Caco-2 (cell line): ENCODE data around the gene CRHR1. TPM values are rescaled to one million over a fixed set of nuclear protein-coding genes. Genes with fewer than 3 reads are reported as not detected.

Experiments
- BruUV-seq: library from RNA; stranded (reverse); fragments of 400-500 nt; replicated peaks from 2 replicates; lab custom pipeline; 2021; lab: Mats Ljungman, UMichigan
- CTCF ChIA-PET: fragments of 300-600 bp; sonication (Branson Sonifier 250); formaldehyde crosslinking; loops from one replicate; lab custom pipeline; 2022; ENCODE audit warnings: antibody characterized with exemption; lab: Charles Lee
- POLR2A ChIA-PET: fragments of 300-600 bp; sonication (Branson Sonifier 250); formaldehyde crosslinking; loops from one replicate; lab custom pipeline; 2022; ENCODE audit warnings: antibody characterized with exemption; lab: Charles Lee
- DNase-seq, 2 experiments: peaks; one replicate each; pipeline versions ENCODE4 v3.0.0 to v3.0.0-alpha.2; 2020 to 2022
- H3K27me3 ChIP-seq: replicated peaks from 2 replicates; pipeline ENCODE4 v1.6.0; 2011; ENCODE audit warnings: low read length; ENCODE audit not compliant: control insufficient read depth, insufficient read depth
- H3K36me3 ChIP-seq: 2 replicates; pipeline ENCODE4 v1.5.1; 2011; ENCODE audit warnings: low read length; ENCODE audit not compliant: control insufficient read depth, insufficient read depth
- H3K4me1 ChIP-seq: fragments of 250-450 bp; sonication (Bioruptor Pico); 2 replicates; pipeline ENCODE4 v1.5.1; 2020; ENCODE audit warnings: mild to moderate bottlenecking
- H3K4me3 ChIP-seq: 2 replicates; pipeline ENCODE4 v1.5.1; 2011; ENCODE audit warnings: low read depth, mild to moderate bottlenecking, control low read depth, low read length
- H3K9me3 ChIP-seq: fragments of 250-450 bp; sonication (Bioruptor Pico); 2 replicates; pipeline ENCODE4 v1.5.1; 2020; ENCODE audit warnings: mild to moderate bottlenecking, moderate library complexity
- H3K27ac Mint-ChIP-seq: one replicate; pipeline ENCODE4 v1.8.0; 2022; ENCODE audit warnings: mixed read lengths; ENCODE audit not compliant: unreplicated experiment
- H3K27me3 Mint-ChIP-seq: one replicate; pipeline ENCODE4 v1.8.0; 2022; ENCODE audit warnings: mixed read lengths; ENCODE audit not compliant: insufficient read depth, unreplicated experiment
- H3K36me3 Mint-ChIP-seq: one replicate; pipeline ENCODE4 v1.8.0; 2022; ENCODE audit warnings: mild to moderate bottlenecking, mixed read lengths; ENCODE audit not compliant: insufficient read depth, unreplicated experiment
- H3K4me1 Mint-ChIP-seq: one replicate; pipeline ENCODE4 v1.8.0; 2022; ENCODE audit warnings: low read depth, mixed read lengths; ENCODE audit not compliant: unreplicated experiment
- H3K4me3 Mint-ChIP-seq: one replicate; pipeline ENCODE4 v1.8.0; 2022; ENCODE audit warnings: mild to moderate bottlenecking, moderate library complexity, mixed read lengths; ENCODE audit not compliant: unreplicated experiment
- H3K9me3 Mint-ChIP-seq: one replicate; pipeline ENCODE4 v1.8.0; 2022; ENCODE audit warnings: mixed read lengths; ENCODE audit not compliant: unreplicated experiment
- CTCF ChIP-seq, 2 experiments: fragments of 200-600 bp in 1 of 2; IDR thresholded peaks; 1 replicate in 1 of 2; 2 replicates in 1 of 2; pipeline versions ENCODE4 v1.5.1 to v1.8.0; 2011 to 2022; ENCODE audit warnings: antibody characterized with exemption in 1 of 2, control low read depth in 1 of 2, inconsistent platforms in 1 of 2, low read depth in 1 of 2, low read length in 1 of 2, mild to moderate bottlenecking in 1 of 2, moderate library complexity in 1 of 2; ENCODE audit not compliant: insufficient read depth in 1 of 2, severe bottlenecking in 1 of 2, unreplicated experiment in 1 of 2
- intact Hi-C: fragments of 100-400 bp; cut with micrococcal nuclease; formaldehyde crosslinking; loops from one replicate; pipeline ENCODE4 v1.10.0; 2022; ENCODE audit not compliant: unreplicated experiment
- total RNA-seq: library from RNA; stranded (reverse); gene quantifications from 2 replicates; pipeline ENCODE4 v1.2.3, GENCODE V29; 2022

Gene CRHR1
- total RNA-seq, 1 experiment from 2014 or later = not detected

GRCh38 chr17:45863857-45864654 is 79.9 kb downstream of the CRHR1 start:
- no TSS peak for BruUV-seq
- Mint-ChIP-seq H3K9me3 (no peaks in the 10 kb centered on the region), H3K4me1 (peaks cover 18% of the 10 kb centered on the region), H3K27me3 (peaks cover 7% of the 10 kb centered on the region), H3K36me3 (no peaks in the 10 kb centered on the region), H3K4me3 (no peak overlapping the region), H3K27ac (no peak overlapping the region)
- no peak for DNase-seq
- Histone ChIP-seq H3K36me3 (no peaks in the 10 kb centered on the region), H3K4me1 (peaks cover 25% of the 10 kb centered on the region), H3K27me3 (no peaks in the 10 kb centered on the region), H3K9me3 (no peaks in the 10 kb centered on the region), H3K4me3 (no peak overlapping the region)
- ChIA-PET CTCF (no interaction called here), POLR2A (no interaction called here)
- intact Hi-C loops = no loop called here
- no peak for TF ChIP-seq CTCF (IDR thresholded peaks at IDR 0.05; ENCODE audit: insufficient read depth in 1 of 2, low read depth in 1 of 2, low read length in 1 of 2, severe bottlenecking in 1 of 2, unreplicated experiment in 1 of 2)

- Mint-ChIP-seq H3K4me3 (no peak overlapping the region), H3K9me3 (no peaks in the 10 kb centered on the region), H3K4me1 (peaks cover 18% of the 10 kb centered on the region), H3K36me3 (no peaks in the 10 kb centered on the region), H3K27ac (no peak overlapping the region), H3K27me3 (no peaks in the 10 kb centered on the region)
- Histone ChIP-seq H3K9me3 (no peaks in the 10 kb centered on the region), H3K27me3 (no peaks in the 10 kb centered on the region), H3K4me1 (peaks cover 25% of the 10 kb centered on the region), H3K4me3 (no peak overlapping the region), H3K36me3 (no peaks in the 10 kb centered on the region)
- ChIA-PET POLR2A (no interaction called here), CTCF (no interaction called here)
- BruUV-seq = no TSS peak
- intact Hi-C loops = no loop called here
- no peak for DNase-seq
- TF ChIP-seq CTCF (IDR thresholded peaks at IDR 0.05; ENCODE audit: insufficient read depth in 1 of 2, low read depth in 1 of 2, low read length in 1 of 2, severe bottlenecking in 1 of 2, unreplicated experiment in 1 of 2) = no peak
These were observed 83.1 kb downstream of the CRHR1 start for GRCh38 chr17:45867171-45867570.

- H3K4me1 Mint-ChIP-seq = peaks cover 18% of the 10 kb centered on the region
- Histone ChIP-seq H3K27me3 (no peaks in the 10 kb centered on the region), H3K9me3 (no peaks in the 10 kb centered on the region), H3K36me3 (no peaks in the 10 kb centered on the region), H3K4me3 (no peak overlapping the region), H3K4me1 (peaks cover 25% of the 10 kb centered on the region)
- no peak for DNase-seq
- TF ChIP-seq CTCF (IDR thresholded peaks at IDR 0.05; ENCODE audit: insufficient read depth in 1 of 2, low read depth in 1 of 2, low read length in 1 of 2, severe bottlenecking in 1 of 2, unreplicated experiment in 1 of 2) = no peak
- POLR2A ChIA-PET = no interaction called here
- H3K27ac Mint-ChIP-seq = no peak overlapping the region
- H3K9me3 Mint-ChIP-seq = no peaks in the 10 kb centered on the region
- intact Hi-C loops = no loop called here
- H3K4me3 Mint-ChIP-seq = no peak overlapping the region
- no peaks in the 10 kb centered on the region for H3K27me3 Mint-ChIP-seq
- H3K36me3 Mint-ChIP-seq = no peaks in the 10 kb centered on the region
- no TSS peak for BruUV-seq
- CTCF ChIA-PET = no interaction called here
These were observed 83.6 kb downstream of the CRHR1 start for GRCh38 chr17:45867702-45868101.
